GM13976 (cell line): Measurements from ENCODE around the gene CBFA2T2.
"Not testable (repeated sequence)": the region's sequence is repeated elsewhere in the genome, so short reads cannot be mapped to it uniquely, and the experiment has no call there.

Experiments
- DNase-seq: peaks from one replicate; pipeline ENCODE4 v3.0.0; 2012; ENCODE audit warnings: low spot score
- in situ Hi-C: fragments of 300-500 bp; cut with MboI; formaldehyde crosslinking; loops from one replicate; pipeline ENCODE4 v1.12.0; 2022; ENCODE audit warnings: low sequenced_read_pairs, mixed read lengths, inconsistent platforms; ENCODE audit not compliant: unreplicated experiment
- TF ChIP-seq, protein P1 (sequence below): IDR thresholded peaks from 2 replicates; pipeline ENCODE4 v1.5.1; 2012; ENCODE audit warnings: borderline replicate concordance, mild to moderate bottlenecking; ENCODE audit not compliant: insufficient read depth; ENCODE audit errors: extremely low read depth, missing control alignments, control extremely low read depth

The CBFA2T2 gene

GRCh38 chr20:33578510-33578909 is 88.6 kb downstream of the CBFA2T2 start:
- TF ChIP-seq, protein P1, sequence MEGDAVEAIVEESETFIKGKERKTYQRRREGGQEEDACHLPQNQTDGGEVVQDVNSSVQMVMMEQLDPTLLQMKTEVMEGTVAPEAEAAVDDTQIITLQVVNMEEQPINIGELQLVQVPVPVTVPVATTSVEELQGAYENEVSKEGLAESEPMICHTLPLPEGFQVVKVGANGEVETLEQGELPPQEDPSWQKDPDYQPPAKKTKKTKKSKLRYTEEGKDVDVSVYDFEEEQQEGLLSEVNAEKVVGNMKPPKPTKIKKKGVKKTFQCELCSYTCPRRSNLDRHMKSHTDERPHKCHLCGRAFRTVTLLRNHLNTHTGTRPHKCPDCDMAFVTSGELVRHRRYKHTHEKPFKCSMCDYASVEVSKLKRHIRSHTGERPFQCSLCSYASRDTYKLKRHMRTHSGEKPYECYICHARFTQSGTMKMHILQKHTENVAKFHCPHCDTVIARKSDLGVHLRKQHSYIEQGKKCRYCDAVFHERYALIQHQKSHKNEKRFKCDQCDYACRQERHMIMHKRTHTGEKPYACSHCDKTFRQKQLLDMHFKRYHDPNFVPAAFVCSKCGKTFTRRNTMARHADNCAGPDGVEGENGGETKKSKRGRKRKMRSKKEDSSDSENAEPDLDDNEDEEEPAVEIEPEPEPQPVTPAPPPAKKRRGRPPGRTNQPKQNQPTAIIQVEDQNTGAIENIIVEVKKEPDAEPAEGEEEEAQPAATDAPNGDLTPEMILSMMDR, result no peak
- in situ Hi-C loops, result no loop called here
- no peak for DNase-seq

DNA sequence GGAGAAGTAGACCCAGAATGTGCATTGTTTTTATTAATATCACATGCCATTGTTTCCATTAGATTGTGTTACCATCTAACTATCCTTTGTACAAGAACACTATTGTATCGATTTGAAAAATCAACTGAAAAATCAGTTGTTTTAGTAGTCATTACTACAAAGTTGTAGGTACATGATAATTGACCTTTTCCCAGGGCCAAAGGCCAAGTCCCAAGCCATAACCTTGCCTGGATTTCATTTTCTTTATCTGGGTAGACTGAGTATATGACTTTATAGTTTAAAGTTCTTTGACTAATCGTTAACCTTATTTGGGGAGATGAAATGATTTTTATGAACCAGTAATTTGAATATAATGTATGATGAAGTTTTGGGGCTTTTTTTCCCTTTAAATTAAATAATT is 93.2 kb downstream of the CBFA2T2 start:
- TF ChIP-seq, protein P1, result no peak
- DNase-seq, result no peak
- in situ Hi-C loops, result no loop called here

- in situ Hi-C loops, result no loop called here
- TF ChIP-seq, protein P1, result no peak
These were observed 95.1 kb downstream of the CBFA2T2 start for GRCh38 chr20:33584976-33585375.

DNA sequence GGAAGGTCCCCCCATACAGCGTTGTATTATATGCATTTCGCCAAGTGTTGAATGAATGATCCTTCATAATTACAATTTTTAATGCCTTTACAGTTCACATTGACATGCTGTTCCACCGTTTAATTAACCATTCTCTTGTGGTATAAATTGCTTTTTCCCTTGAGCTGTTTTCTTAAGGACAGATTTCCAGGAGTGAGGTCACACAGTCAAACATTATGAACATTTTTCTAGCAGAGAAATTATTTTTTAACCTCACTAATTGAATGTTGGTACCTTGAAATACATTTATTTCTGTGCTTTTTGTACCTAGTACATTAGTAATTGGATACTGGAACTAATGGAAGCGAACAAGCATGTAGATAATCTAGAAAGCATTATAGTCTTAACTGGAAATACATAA is 95.5 kb downstream of the CBFA2T2 start:
- in situ Hi-C loops, result no loop called here
- DNase-seq, result no peak
- TF ChIP-seq, protein P1, result no peak

More at GRCh38 chr20:33584976-33585375, 95.1 kb downstream of the CBFA2T2 start:
- no peak for DNase-seq

GRCh38 chr20:33589059-33589458 is 99.2 kb downstream of the CBFA2T2 start:
- TF ChIP-seq, protein P1, result no peak
- in situ Hi-C loops, result no loop called here
- DNase-seq, result no peak

- DNase-seq, in situ Hi-C loops: not testable (repeated sequence)
These were observed 102.0 kb downstream of the CBFA2T2 start for GRCh38 chr20:33591901-33592300.

- TF ChIP-seq, protein P1, result no peak
- no peak for DNase-seq
- in situ Hi-C loops, result no loop called here
These were observed 104.8 kb downstream of the CBFA2T2 start for GRCh38 chr20:33594743-33595142.
